ENCODE results near the gene TUT4.

DNA sequence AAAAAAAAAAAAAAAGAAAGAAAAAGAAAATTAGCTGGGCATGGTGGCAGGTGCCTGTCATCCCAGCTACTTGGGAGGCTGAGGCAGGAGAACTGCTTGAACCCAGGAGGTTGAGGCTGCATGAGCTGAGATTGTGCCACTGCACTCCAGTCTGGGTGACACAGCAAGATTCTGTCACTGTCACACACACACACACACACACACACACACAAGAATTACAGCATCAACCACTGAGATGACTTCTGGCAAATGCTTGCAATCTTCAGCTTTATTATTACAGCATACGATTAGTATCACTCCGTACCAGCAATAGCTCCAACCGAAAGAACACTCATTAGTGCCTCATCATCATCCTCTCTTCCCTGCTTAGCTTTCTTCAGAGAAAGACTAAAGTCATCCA is 153.3 kb downstream of the TUT4 start:
- TF ChIP-seq, protein P1, sequence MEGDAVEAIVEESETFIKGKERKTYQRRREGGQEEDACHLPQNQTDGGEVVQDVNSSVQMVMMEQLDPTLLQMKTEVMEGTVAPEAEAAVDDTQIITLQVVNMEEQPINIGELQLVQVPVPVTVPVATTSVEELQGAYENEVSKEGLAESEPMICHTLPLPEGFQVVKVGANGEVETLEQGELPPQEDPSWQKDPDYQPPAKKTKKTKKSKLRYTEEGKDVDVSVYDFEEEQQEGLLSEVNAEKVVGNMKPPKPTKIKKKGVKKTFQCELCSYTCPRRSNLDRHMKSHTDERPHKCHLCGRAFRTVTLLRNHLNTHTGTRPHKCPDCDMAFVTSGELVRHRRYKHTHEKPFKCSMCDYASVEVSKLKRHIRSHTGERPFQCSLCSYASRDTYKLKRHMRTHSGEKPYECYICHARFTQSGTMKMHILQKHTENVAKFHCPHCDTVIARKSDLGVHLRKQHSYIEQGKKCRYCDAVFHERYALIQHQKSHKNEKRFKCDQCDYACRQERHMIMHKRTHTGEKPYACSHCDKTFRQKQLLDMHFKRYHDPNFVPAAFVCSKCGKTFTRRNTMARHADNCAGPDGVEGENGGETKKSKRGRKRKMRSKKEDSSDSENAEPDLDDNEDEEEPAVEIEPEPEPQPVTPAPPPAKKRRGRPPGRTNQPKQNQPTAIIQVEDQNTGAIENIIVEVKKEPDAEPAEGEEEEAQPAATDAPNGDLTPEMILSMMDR (conservative IDR thresholded peaks at IDR 0.05): no peak
- no peak for TF ChIP-seq ZFX (IDR thresholded peaks at IDR 0.05)

Measured in C4-2B (cell line).